ENCODE measurements around the gene TBC1D16. TPM values are rescaled to one million over a fixed set of nuclear protein-coding genes. Genes with fewer than 3 reads are reported as not detected.

TBC1D16 gene
- total RNA-seq, 1 donor from 2014 or later = 197 TPM

GRCh38 chr17:80002070-80002641 lies 33.5 kb downstream of the TBC1D16 start:
- DNase-seq = no peak
- H3K27me3 Mint-ChIP-seq (ENCODE audit: unreplicated experiment) = peaks cover 7% of the 10 kb centered on the region
- no peak overlapping the region for H3K4me3 Mint-ChIP-seq (ENCODE audit: unreplicated experiment)
- H3K36me3 Mint-ChIP-seq (ENCODE audit: unreplicated experiment) = peaks cover 5% of the 10 kb centered on the region
- no peaks in the 10 kb centered on the region for H3K9me3 Mint-ChIP-seq (ENCODE audit: unreplicated experiment)
- TF ChIP-seq CTCF (IDR thresholded peaks at IDR 0.05; ENCODE audit: partially characterized antibody, unreplicated experiment) = no peak
- H3K27ac Mint-ChIP-seq (ENCODE audit: unreplicated experiment) = no peak overlapping the region
- H3K4me1 Mint-ChIP-seq (ENCODE audit: low read depth, unreplicated experiment) = peaks cover 4% of the 10 kb centered on the region

GRCh38 chr17:80000981-80001775 lies 34.5 kb downstream of the TBC1D16 start:
- Mint-ChIP-seq H3K4me1 (ENCODE audit: low read depth, unreplicated experiment) (peaks cover 3% of the 10 kb centered on the region), H3K27ac (ENCODE audit: unreplicated experiment) (no peak overlapping the region), H3K27me3 (ENCODE audit: unreplicated experiment) (peaks cover 7% of the 10 kb centered on the region), H3K36me3 (ENCODE audit: unreplicated experiment) (peaks cover 5% of the 10 kb centered on the region), H3K9me3 (ENCODE audit: unreplicated experiment) (no peaks in the 10 kb centered on the region), H3K4me3 (ENCODE audit: unreplicated experiment) (no peak overlapping the region)
- no peak for DNase-seq
- TF ChIP-seq CTCF (IDR thresholded peaks at IDR 0.05; ENCODE audit: partially characterized antibody, unreplicated experiment) = no peak

- no peaks in the 10 kb centered on the region for H3K4me1 Mint-ChIP-seq (ENCODE audit: low read depth, unreplicated experiment)
- TF ChIP-seq CTCF (IDR thresholded peaks at IDR 0.05; ENCODE audit: partially characterized antibody, unreplicated experiment) = no peak
- DNase-seq = no peak
- peaks cover 5% of the 10 kb centered on the region for H3K36me3 Mint-ChIP-seq (ENCODE audit: unreplicated experiment)
- H3K4me3 Mint-ChIP-seq (ENCODE audit: unreplicated experiment) = no peak overlapping the region
- no peak overlapping the region for H3K27ac Mint-ChIP-seq (ENCODE audit: unreplicated experiment)
- peaks cover 5% of the 10 kb centered on the region for H3K27me3 Mint-ChIP-seq (ENCODE audit: unreplicated experiment)
- H3K9me3 Mint-ChIP-seq (ENCODE audit: unreplicated experiment) = no peaks in the 10 kb centered on the region
Measured at GRCh38 chr17:80000136-80000535, 35.5 kb downstream of the TBC1D16 start.

- peak overlapping the region; percentile 20 for H3K4me3 Mint-ChIP-seq (ENCODE audit: unreplicated experiment)
- no peak for DNase-seq
- no peak overlapping the region for H3K27ac Mint-ChIP-seq (ENCODE audit: unreplicated experiment)
- H3K4me1 Mint-ChIP-seq (ENCODE audit: low read depth, unreplicated experiment) = peaks cover 20% of the 10 kb centered on the region
- H3K9me3 Mint-ChIP-seq (ENCODE audit: unreplicated experiment) = no peaks in the 10 kb centered on the region
- no peak for TF ChIP-seq CTCF (IDR thresholded peaks at IDR 0.05; ENCODE audit: partially characterized antibody, unreplicated experiment)
- H3K27me3 Mint-ChIP-seq (ENCODE audit: unreplicated experiment) = peaks cover 6% of the 10 kb centered on the region
- H3K36me3 Mint-ChIP-seq (ENCODE audit: unreplicated experiment) = peaks cover 5% of the 10 kb centered on the region
Measured at GRCh38 chr17:79997011-79997660, 38.5 kb downstream of the TBC1D16 start.

GRCh38 chr17:79996291-79996690 lies 39.4 kb downstream of the TBC1D16 start:
- Mint-ChIP-seq H3K36me3 (ENCODE audit: unreplicated experiment) (peaks cover 5% of the 10 kb centered on the region), H3K4me1 (ENCODE audit: low read depth, unreplicated experiment) (peaks cover 21% of the 10 kb centered on the region), H3K4me3 (ENCODE audit: unreplicated experiment) (no peak overlapping the region), H3K9me3 (ENCODE audit: unreplicated experiment) (no peaks in the 10 kb centered on the region), H3K27me3 (ENCODE audit: unreplicated experiment) (peaks cover 6% of the 10 kb centered on the region), H3K27ac (ENCODE audit: unreplicated experiment) (no peak overlapping the region)
- TF ChIP-seq CTCF (IDR thresholded peaks at IDR 0.05; ENCODE audit: partially characterized antibody, unreplicated experiment) = no peak
- no peak for DNase-seq

Data from glutamatergic neuron (in vitro differentiated cells).